GM19463 (cell line): Measurements from ENCODE around the gene COL8A2.

Source experiments
- ATAC-seq: cut with Tn5 transposase; IDR thresholded peaks from one replicate; pipeline ENCODE4 v1.9.1; 2021; ENCODE audit warnings: mild to moderate bottlenecking, moderate library complexity; ENCODE audit not compliant: unreplicated experiment

The COL8A2 gene

GRCh38 chr1:36137226-36137625, 12.2 kb upstream of the COL8A2 start:
- no peak for ATAC-seq

DNA sequence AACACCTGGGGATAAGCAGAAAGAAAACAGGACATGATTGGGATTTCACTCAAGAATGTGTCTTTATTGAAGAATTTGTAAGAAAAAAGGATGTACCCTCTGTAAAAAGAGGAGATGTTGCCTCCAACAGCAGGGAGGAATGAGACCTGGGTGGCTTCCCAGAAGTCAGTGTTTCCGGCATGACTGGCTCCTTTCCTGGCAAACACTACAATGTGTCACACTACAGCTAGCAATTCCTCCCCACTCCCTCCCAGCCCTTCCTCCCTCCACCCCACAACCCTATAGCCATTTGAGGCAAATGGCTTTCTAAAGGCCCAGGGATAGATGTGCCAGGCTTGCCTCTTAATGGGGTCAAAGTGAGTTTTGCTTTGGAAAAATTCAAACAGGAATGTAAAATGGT, 11.5 kb upstream of the COL8A2 start:
- no peak for ATAC-seq

- ATAC-seq: no peak
Measured at GRCh38 chr1:36135796-36136195, 10.8 kb upstream of the COL8A2 start.

GRCh38 chr1:36135330-36135667, 10.3 kb upstream of the COL8A2 start:
- ATAC-seq: no peak

DNA sequence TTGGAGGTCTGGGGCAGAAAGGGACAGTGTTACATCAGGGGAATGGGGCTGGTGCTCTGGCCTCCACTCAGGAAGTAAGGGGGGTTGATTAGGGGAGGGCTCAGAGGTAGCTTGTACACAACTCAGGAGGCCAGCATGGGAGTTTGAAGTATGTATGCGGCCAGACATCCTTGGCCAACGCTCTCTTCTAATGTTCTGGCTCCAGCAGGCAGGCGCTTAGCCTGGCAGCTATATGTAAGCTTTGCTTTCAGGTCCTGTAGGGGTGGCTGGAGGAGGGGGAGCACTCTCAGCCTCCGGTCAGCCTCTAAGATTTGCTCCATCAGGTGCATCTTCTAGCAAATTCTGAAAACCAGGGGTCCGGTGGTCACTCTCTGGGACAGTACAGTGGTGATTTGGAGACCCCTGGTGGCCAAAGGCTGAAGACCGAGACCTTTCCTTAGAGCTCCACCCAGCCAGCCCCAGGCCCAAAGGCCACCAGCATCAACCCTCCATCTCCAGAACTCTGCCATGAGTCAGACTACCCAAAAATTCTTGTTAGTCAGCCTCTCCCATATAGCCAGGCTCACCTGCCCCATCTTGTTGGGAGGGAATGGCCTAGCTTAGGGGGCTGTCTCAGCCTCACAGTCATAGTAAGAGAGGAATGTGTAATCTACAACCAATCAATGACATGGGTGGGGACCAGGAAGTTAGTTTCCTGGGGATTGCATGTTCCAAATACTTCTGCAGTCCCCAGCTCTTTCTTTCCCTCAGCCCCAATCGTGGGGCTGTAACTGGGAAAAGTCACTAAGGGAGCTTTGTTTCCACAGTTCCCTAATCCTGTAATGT, 9.7 kb upstream of the COL8A2 start:
- ATAC-seq: no peak

DNA sequence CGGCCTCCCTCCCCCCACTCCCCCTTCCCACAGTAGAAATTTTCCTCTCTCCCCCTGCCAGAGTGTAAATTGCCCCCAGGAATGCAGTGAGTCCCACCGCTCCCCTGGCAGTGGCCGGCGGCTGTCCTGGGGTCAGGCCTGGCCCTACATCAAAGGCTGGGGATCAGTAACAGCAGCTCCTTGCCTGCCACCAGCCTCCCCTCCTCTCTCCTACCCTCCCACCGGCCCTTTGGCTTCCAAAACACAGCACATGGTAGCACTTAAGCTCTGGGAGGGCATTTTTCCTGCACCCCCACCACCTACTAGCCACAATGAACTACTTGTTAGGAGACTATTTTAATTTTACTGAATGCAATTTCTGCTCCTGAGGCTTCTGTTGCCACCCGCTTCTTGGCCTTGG, 9.0 kb upstream of the COL8A2 start:
- no peak for ATAC-seq

GRCh38 chr1:36133484-36133883, 8.5 kb upstream of the COL8A2 start:
- no peak for ATAC-seq

DNA sequence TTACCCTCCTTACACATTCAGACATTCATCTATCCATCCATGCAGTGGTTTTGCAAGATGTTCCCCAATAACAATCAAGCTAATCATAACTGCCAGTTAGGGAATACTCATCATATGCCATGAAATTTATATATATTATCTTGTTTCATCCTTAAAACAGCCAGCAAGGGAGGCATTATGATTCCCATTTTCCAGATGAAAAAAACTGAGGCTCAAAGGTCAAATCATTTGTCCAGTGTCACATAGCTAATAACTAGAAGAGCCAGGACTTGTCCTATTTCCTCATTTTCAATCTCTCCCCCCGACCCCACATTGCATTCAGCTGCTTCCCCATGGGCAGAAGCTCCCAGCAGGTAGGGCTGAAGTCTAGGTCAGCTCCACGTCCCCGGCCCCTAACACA, 7.0 kb upstream of the COL8A2 start:
- ATAC-seq: no peak

DNA sequence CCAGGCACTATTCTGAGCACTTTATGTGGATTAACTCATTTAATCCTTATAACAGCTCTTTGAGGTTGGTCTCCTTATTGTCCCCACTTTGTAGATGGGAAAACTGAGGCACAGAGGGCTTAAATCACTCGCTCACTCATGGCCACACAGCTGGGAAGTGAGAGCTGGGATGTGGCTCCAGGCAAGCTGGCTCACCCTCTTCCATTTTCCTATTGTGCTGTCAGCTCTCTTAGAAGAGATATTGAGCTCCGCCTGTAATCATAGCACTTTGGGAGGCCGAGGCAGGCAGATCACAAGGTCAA, 3.8 kb upstream of the COL8A2 start:
- no peak for ATAC-seq

- ATAC-seq: no peak
Measured at GRCh38 chr1:36128126-36128904, 3.3 kb upstream of the COL8A2 start.

DNA sequence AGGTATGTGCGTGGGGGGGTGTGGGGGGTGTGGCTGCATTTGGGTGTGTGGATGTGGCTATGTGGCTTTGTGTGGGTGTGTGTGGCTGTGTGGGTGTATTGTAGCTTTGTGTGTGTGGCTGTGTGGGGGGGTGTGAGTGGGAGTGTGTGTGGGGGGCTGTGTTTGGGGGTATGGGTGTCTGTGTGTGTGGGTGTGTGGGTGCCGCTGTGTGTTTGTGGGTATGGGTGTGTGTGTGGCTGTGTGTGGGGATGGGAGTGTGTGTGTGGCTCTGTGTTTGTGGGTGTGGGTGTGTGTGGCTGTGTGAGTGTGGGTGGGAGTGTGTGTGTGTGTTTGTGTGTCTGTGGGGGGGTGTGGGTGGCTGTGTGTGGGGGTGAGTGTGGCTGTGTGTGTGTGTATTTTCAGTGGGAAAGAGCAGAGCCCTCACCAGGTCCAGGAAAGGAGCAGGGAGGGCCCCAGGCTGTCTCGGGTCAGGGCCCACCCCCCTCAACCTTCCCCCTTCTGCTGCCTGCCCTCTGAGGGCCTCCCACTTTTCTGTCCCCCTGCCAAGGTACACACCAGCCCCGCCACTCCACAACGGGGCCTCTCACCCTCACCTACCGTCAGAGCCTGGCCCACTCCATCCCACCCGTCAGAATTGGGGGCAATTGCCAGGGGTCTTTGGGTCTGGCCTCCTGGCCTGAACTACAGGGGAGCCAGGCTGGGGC, 1.9 kb upstream of the COL8A2 start:
- ATAC-seq: no peak

GRCh38 chr1:36126005-36126716, 1.1 kb upstream of the COL8A2 start:
- no peak for ATAC-seq

- ATAC-seq: no peak
Measured at GRCh38 chr1:36124404-36125128, 456 bp downstream of the COL8A2 start.

GRCh38 chr1:36123356-36123755, 1.7 kb downstream of the COL8A2 start:
- ATAC-seq: peak; percentile 62

DNA sequence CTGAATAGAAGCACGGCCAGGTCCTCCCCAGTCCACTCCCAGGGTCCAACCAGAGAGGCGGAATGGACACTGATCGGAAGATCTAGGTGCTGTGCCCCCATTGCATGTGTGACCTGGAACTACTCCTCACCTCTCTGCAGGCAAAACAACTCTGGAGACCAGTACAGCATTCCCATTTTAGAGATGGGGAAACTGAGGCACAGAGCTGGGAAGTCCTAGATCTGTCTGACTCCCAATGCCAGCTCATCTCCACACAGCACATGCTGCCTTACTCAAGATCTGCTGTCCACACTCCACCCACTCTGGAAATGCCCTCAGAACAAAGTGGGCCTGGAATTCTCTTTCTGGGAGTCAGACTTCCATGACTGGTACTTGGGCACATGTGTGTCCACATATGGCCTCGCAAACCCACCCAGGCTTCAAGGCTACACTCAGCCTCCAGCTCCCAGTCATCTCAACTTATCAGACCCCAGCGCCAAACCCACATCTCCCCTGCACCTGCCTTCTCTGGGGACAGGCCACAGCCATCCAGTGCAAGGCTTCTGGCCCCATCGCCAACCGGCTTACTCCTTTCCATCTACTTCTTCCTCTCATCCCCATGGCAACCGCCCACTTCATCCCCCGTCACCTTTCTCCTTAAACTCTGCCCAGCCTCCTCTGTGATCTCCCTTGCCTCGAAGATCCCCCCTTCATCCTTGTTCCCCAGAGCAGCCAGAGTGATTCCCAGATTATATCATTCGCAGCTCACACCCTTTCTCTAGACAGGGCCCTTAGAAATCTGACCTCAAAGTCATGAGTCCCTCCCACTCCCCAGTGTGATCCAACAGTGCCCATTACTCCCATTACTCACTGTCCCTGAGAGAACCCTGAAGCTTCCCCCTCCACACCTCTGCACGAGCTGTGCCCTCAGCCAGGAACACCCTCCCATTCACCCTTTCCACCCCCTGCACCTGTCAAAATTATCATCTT, 2.7 kb downstream of the COL8A2 start:
- no peak for ATAC-seq

- no peak for ATAC-seq
Measured at GRCh38 chr1:36119456-36119855, 5.6 kb downstream of the COL8A2 start.

DNA sequence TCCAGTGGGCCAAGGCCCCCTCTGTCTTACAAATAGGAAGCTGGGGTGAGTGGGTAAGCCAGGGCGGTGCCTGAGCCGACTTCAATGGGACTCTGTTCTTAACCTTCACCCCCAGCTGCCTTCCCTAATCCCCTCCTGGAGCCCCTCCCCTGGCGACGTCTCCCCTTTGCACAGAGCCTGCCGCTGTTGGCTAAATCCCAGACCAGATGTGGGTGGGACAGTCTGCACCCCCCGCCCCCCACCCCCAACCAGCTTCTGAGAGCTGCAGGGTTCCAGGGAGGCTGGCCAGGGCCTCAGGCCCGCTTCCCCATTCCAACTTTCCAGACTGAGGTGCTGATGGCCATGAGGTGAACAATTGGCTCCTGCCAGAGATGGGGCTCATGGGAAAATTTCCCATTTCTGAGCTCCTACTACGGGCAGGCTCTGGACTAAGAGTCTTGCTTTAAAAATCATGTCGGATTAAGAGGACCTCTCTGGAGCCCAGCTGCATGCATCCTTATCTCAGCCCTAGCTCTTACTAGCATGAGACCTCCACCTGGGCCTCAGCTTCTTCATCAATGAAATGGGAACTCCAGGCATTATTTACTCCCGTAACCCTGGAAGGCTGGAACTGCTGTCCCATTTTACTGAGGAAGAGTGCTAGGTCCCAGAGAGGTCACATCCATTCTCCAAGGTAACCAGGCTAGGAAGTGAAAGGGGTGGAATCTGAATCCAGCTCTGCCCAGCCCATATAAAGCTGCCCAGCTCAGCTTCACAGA, 6.4 kb downstream of the COL8A2 start:
- no peak for ATAC-seq

- no peak for ATAC-seq
Measured at GRCh38 chr1:36116901-36117300, 8.1 kb downstream of the COL8A2 start.

DNA sequence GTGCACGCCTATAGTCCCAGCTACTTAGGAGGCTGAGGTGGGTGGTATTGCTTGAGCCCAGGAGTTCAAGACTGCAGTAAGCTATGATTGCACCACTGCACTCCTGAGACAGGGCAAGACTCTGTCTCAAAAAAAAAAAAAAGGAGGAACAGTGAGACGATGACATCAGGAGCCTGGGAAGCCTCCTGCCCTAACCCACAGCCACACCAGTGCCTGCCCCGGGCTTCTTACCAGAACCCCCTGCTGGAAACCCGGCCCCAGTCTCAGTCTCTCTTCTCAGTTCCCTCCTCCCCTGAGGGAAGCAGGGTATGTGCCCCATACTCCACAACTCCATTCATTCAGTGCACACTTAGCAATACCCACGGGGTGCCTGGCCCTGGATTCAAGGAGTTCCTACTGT, 9.1 kb downstream of the COL8A2 start:
- no peak for ATAC-seq
